Measurements from ENCODE around the gene C2CD2L.
"Not testable (repeated sequence)": the region's sequence is repeated elsewhere in the genome, so short reads cannot be mapped to it uniquely, and the experiment has no call there.

Gene C2CD2L

GRCh38 chr11:119115484-119116234 is 8.5 kb downstream of the C2CD2L start:
- DNase-seq (ENCODE audit: low read depth, low spot score), result no peak

DNA sequence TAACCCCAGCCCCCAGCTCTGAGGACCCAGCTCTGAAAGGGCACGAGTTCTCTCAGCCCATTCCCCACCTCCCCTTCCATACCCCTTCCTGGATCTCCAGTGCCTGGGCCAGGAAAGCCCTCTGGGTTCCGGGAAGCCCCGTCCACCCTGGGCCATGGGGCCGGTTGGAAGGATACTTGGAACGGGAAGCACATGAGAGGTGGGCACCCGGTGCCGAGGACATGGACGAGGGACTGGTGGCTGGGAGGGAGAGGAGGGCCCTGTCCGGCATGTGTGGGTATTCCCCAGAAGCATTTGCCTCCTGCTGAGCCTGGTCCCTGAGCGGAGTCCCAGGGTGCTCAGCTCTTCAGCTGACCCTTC is 9.1 kb downstream of the C2CD2L start:
- no peak for DNase-seq (ENCODE audit: low read depth, low spot score)

DNA sequence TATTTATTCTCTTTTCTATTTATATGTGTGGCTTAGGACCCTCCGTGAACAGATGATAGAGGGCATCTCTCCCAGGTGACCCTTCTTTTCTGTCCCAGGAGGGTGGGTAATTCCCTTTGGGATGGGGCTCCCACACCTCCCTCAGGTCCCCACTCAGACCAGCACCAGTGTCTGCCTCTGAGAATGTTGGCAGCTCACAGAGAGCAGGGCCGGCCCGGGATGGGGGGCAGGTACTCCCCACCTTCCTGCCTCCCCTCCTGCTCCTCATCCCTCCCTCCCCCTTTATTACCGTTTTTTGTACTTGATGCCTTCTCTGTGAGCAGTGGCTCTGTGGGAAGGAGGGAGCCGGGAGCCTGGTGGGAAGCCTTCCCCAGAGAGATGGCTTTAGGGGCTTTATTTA is 9.5 kb downstream of the C2CD2L start:
- no peak for DNase-seq (ENCODE audit: low read depth, low spot score)

DNA sequence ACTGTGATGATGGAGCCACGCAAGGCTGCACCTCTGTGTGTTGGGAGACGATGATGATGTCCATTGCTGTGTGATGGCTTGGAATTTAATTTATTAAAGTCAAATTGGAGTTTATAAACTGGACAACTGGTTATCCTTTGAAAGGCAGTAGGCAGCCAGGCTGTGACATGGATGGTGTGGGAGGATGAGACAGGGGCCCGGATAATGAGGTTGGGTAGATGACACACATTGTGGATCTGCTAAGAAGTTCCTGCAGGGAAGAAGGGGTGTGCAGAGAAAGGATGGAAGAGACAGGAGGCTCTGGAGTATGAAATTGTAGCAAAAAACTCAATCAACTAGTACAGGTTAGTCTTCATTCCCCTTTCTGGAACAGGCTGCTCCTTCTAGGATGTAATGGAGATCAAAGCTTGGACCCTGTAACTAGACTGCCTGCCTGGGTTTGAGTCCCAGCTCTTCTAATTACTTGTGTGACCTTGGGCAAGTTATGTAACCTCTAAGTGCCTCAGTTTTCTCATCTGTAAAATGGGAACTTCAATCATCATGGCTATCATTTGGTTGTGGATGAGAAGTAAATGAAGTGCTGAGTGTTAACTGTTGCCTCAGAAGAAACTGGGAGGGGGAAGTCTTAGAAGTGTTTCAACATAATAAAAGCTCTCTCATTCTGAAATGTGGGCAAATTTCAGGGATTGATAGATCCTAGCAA is 10.0 kb downstream of the C2CD2L start:
- no peak for DNase-seq (ENCODE audit: low read depth, low spot score)

- no peak for DNase-seq (ENCODE audit: low read depth, low spot score)
Observed at GRCh38 chr11:119118227-119118626, 11.1 kb downstream of the C2CD2L start.

GRCh38 chr11:119118946-119119345 is 11.8 kb downstream of the C2CD2L start:
- no peak for DNase-seq (ENCODE audit: low read depth, low spot score)

DNA sequence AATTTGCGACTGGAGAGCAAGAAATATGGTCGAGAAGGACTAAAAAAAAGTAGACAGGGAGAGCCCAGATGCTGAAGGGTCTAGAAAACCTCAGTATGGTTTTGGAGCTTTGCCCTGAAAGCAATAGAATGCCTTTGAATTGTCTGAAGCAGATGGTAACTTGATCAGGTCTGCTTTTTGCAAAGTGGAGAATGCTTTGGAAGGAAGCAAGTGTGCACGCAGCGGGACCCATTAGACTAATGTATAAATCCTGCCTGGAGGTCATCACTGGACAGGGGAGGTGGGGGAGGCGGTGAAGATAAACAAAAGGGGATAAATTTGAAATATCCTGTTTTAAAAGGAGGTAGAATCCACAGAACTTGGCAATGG is 13.5 kb downstream of the C2CD2L start:
- DNase-seq (ENCODE audit: low read depth, low spot score), result no peak

GRCh38 chr11:119121008-119121810 is 14.1 kb downstream of the C2CD2L start, which contains the start of gene HINFP:
HINFP (plus strand) TSS chr11:119121580; CDS start chr11:119126945, 5,365 bp downstream.
- peak; percentile 98 for DNase-seq (ENCODE audit: low read depth, low spot score)

DNA sequence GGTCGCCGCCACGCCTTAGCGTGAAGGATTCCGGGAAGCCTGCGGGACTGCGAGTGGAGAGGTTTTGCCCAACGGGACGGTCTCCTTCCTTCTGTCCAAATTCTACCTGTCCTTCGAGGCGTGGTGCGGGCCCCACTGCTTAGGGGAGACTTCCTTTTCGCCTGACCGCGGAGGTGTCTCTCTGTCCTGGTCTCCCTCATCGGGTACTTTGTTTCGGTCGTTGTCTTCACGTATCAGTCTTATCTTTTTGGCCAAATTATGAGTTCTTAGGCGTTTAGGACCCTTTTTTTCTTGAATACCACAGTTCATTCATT is 14.6 kb downstream of the C2CD2L start:
- no peak for DNase-seq (ENCODE audit: low read depth, low spot score)

GRCh38 chr11:119125821-119126220 is 18.7 kb downstream of the C2CD2L start:
- no peak for DNase-seq (ENCODE audit: low read depth, low spot score)

DNA sequence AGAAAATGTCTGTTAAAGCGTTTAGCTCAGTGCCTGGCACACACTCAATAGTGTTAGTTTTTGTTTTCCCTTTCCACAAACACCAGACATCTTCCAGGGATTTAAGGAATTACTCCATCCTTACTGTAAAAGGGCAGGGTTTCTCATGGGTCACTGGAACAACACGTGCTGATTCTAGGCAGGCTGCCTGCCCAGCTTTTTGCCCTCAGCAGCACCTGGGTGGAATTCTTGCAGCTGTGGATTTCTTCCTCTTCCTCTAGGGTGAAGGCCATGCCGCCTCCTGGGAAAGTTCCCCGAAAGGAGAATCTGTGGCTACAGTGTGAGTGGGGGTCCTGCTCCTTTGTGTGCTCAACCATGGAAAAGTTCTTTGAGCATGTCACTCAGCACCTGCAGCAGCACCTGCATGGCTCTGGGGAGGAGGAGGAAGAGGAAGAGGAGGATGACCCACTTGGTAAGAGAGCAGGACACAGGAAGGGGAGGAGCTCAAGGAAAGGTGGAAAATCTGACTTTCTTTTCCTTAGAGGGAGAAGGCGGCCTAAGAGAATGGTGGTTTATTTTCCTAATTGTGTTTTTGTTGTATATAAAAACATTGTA is 19.6 kb downstream of the C2CD2L start:
- DNase-seq (ENCODE audit: low read depth, low spot score), result no peak

DNA sequence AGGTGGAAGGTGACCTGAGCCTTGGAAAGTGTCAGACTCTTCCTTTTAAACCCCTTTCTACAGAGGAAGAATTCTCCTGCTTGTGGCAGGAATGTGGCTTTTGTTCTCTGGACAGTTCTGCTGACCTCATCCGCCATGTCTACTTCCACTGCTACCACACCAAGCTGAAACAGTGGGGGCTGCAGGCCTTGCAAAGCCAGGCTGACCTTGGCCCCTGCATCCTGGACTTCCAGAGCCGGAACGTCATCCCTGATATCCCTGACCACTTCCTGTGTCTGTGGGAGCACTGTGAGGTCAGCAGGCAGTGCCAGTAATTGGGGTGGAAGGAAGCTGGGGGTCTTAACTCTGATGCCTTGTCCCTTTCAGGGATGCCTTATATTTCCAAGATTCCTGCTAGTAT is 23.5 kb downstream of the C2CD2L start:
- DNase-seq (ENCODE audit: low read depth, low spot score), result no peak

GRCh38 chr11:119134389-119134978 is 27.3 kb downstream of the C2CD2L start:
- DNase-seq (ENCODE audit: low read depth, low spot score), result no peak

DNA sequence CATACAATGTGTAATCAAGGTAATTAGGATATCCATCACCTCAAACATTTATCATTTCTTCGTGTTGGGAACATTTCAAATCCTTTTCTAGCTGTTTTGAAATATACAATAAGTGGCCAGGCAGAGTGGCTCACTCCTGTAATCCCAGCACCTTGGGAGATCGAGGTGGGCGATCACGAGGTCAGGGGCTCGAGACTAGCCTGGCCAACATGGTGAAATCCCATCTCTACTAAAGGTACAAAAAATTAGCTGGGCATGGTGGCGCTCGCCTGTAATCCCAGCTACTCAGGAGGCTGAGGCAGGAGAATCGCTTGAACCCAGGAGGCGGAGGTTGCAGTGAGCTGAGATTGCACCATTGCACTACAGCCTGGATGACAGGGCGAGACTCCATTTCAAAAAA is 32.1 kb downstream of the C2CD2L start:
- DNase-seq (ENCODE audit: low read depth, low spot score), result not testable (repeated sequence)

DNA sequence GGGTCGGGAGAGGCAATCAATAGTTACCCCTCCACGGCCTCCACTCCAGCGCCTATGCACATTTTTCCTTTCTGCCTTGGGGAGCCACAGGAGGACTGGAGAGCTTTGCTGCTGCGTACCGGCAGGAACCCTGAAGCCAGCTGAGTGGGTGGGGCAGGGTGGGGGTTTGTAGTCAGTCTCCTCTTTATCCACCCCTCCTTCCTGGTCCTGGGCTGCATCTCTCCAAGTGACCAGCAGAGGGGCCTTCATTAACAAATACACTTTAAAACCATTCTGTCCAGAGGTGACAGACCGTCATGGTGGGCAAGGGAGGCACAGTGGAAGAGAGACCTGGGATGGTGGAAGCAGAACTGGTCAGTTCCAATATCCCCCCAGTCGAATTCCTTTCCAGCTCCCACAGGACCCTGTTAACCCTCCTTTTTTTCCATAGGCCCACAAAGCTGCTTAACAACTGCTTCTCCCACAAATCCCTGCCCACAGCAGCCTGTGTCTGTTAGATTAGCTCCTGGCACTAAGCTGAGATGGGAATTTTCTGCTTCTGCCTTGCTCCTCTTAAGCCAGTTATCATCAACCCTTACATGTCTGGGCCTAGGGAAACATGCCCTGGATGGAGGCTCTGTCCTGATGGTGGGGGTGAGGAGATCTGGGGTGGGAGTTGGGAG is 37.8 kb downstream of the C2CD2L start:
- no peak for DNase-seq (ENCODE audit: low read depth, low spot score)

- DNase-seq (ENCODE audit: low read depth, low spot score), result no peak
Observed at GRCh38 chr11:119145551-119145950, 38.4 kb downstream of the C2CD2L start.

DNA sequence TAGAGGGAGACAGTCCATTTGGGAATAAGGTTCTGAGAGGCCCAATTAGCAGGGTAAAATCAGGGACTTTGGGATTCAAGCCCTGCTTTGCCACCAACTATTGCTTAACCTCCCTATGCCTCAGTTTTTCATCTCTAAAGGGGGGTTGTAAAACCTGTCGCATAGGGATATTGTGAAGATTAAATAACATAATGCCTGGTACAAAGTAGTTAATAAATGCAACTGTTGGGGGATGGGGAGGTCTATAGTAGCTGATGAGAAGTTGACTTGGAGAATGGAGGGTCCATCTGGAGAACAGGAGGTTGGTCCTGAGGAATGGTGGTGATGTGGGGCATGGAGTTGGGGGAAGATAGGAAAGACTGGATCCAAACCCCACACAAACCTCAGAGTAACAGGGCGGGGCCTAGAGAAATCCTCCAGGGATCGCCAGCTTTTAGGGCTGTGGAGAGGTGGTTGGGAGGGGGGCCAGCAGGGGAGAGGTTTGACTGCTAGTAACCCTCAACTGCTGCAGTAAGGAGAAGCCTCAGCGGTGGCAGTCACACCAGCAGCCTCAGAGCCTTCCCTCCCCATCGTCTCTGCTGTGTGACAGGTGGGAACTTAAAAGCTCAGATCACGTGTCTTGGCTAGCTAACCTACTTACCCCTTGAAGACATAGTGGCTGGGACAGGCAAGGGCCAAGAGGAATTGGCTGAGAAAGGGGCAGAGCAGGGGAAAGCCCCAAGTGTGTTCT is 40.6 kb downstream of the C2CD2L start:
- DNase-seq (ENCODE audit: low read depth, low spot score), result no peak

DNA sequence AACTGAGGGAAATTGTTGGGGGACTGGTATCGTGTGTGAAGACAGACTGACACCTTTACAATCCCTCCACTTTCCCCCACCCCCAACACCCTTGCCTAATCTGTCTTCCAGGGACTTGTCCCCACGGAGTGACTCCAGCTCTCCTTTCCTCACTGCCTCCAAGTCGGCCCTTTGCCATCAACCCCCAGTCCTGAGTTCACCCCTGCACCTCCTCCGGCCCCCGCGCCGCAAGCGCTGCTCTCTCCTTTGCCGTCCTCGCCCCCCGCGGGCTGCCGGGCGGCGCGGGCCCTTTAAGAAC is 41.5 kb downstream of the C2CD2L start:
- DNase-seq (ENCODE audit: low read depth, low spot score), result no peak

GRCh38 chr11:119149018-119149785 is 42.1 kb downstream of the C2CD2L start, which contains the start of gene ABCG4:
ABCG4 (plus strand) TSS chr11:119149052; CDS start chr11:119149966, 914 bp downstream.
- DNase-seq (ENCODE audit: low read depth, low spot score), result no peak

DNA sequence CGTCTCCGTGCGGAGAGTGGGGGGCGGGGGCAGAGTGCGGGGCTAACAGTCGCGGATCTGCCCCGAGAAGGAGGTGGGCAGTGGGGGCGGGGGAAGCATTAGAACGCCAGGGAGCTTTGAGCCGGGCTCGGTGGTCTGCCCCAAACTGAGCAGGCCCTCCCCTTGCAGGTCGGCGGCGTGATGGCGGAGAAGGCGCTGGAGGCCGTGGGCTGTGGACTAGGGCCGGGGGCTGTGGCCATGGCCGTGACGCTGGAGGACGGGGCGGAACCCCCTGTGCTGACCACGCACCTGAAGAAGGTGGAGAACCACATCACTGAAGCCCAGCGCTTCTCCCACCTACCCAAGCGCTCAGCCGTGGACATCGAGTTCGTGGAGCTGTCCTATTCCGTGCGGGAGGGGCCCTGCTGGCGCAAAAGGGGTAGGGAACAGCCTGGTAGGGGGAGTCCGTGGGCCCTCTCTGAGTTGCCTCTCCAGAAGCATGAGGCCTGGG is 42.7 kb downstream of the C2CD2L start:
- DNase-seq (ENCODE audit: low read depth, low spot score), result no peak
